Stimulated activated CD8-positive, alpha-beta memory T cell treated with anti-CD3 and anti-CD28 coated beads, Interleukin-12 subunit alpha, Interleukin-12 subunit beta, amount 100 ng/mL, for 4 hours (primary cell): ENCODE measurements around the gene NSD1.
"Not testable (repeated sequence)": the region's sequence is repeated elsewhere in the genome, so short reads cannot be mapped to it uniquely, and the experiment has no call there.

ENCODE experiments used
- DNase-seq: peaks from one replicate; pipeline ENCODE4 v3.0.0-alpha.2; 2020; ENCODE audit warnings: low read depth

NSD1 gene

GRCh38 chr5:177290816-177291596 is 157.4 kb downstream of the NSD1 start:
- no peak for DNase-seq

- DNase-seq = no peak
Measured at GRCh38 chr5:177291735-177292134, 158.2 kb downstream of the NSD1 start.

GRCh38 chr5:177293819-177294581 is 160.4 kb downstream of the NSD1 start:
- DNase-seq = no peak

- DNase-seq = no peak
Measured at GRCh38 chr5:177294632-177295031, 161.1 kb downstream of the NSD1 start.

GRCh38 chr5:177295924-177296323 is 162.4 kb downstream of the NSD1 start:
- no peak for DNase-seq

- DNase-seq = no peak
Measured at GRCh38 chr5:177296581-177296980, 163.0 kb downstream of the NSD1 start.

GRCh38 chr5:177297922-177298321 is 164.3 kb downstream of the NSD1 start:
- no peak for DNase-seq

GRCh38 chr5:177299697-177300096 is 166.1 kb downstream of the NSD1 start:
- no peak for DNase-seq

- peak; percentile 47 for DNase-seq
Measured at GRCh38 chr5:177300236-177300880, 166.8 kb downstream of the NSD1 start.

- no peak for DNase-seq
Measured at GRCh38 chr5:177300951-177301350, 167.4 kb downstream of the NSD1 start.

GRCh38 chr5:177301503-177302165 is 168.1 kb downstream of the NSD1 start:
- no peak for DNase-seq

- no peak for DNase-seq
Measured at GRCh38 chr5:177302354-177303110, 169.0 kb downstream of the NSD1 start.

- peak; percentile 79 for DNase-seq
Measured at GRCh38 chr5:177303121-177303924, 169.8 kb downstream of the NSD1 start, which contains the start of the genes PRELID1 and RAB24. PRELID1 (plus strand) TSS chr5:177303799; CDS start chr5:177303986, 187 bp downstream. RAB24 (minus strand) TSS chr5:177303719; CDS start chr5:177303288, 431 bp downstream.

- DNase-seq = no peak
Measured at GRCh38 chr5:177303925-177304391, 170.4 kb downstream of the NSD1 start.

- DNase-seq = no peak
Measured at GRCh38 chr5:177304392-177305119, 171.0 kb downstream of the NSD1 start.

- not testable (repeated sequence) for DNase-seq
Measured at GRCh38 chr5:177306103-177306640, 172.6 kb downstream of the NSD1 start.

GRCh38 chr5:177306674-177307543 is 173.3 kb downstream of the NSD1 start:
- no peak for DNase-seq
